ENCODE data around the gene ENTHD1.

- TF ChIP-seq EZH2phosphoT487 (IDR thresholded peaks at IDR 0.05; ENCODE audit: borderline replicate concordance, low read depth, low read length) (no peak), CTCF (conservative IDR thresholded peaks at IDR 0.05; ENCODE audit: low read length) (no peak)
Observed at GRCh38 chr22:39710380-39711150, 183.0 kb downstream of the ENTHD1 start.
